GM19455 (cell line): Measurements from ENCODE around the gene SLC9A6.

Experiments
- ATAC-seq: cut with Tn5 transposase; IDR thresholded peaks from one replicate; pipeline ENCODE4 v1.9.1; 2021; ENCODE audit not compliant: unreplicated experiment

The SLC9A6 gene

DNA sequence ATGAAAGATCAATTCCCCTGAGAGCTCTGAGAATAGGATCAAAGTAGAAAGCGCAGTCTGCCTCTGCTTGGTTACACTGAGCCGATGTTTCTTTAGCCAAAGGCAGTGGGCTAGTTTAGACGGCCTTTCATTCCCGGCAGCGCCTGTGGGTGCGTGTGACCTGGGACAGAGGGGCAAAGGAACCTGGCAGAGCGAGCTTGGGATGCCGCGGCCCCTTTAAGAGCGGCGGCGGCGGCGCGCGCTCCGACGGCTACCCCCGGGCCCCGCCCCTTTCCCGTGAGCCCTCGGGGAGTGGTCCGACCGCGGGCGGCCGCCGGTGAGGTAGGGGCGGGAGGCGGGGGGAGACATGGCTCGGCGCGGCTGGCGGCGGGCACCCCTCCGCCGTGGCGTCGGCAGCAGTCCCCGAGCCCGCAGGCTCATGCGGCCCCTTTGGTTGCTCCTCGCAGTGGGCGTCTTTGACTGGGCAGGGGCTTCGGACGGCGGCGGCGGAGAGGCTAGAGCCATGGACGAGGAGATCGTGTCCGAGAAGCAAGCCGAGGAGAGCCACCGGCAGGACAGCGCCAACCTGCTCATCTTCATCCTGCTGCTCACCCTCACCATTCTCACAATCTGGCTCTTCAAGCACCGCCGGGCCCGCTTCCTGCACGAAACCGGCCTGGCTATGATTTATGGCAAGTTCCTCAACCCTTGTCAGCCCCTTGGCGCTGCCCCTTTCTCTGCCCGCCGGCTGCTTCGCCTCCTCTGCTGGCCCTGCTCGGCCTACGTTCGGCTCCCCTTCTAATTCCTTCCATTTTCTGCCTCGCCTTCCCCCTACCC lies at the start of gene SLC9A6:
SLC9A6 (plus strand) TSS at position 279 of the 816 bp plus-strand sequence; CDS start at position 503, 224 bp downstream.
- peak; percentile 90 for ATAC-seq

DNA sequence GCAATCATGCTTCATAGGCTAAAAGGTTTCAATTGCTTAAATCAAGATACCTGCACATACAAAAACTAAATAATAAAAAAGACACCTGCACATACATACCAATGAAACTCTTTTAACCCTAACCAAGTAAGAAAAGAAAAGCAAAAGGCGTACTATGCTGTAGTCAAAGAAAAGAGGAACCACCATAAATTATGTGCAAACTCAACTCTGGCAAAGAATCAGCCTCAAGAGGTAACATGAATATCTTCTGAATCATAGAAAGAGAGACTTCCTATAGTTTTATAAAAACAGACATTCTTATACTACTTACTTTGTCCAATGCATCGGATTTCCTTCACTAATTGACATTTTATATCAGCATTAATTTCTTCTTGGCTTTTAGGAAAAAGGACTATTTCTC lies 40.7 kb upstream of the SLC9A6 start:
- no peak for ATAC-seq

DNA sequence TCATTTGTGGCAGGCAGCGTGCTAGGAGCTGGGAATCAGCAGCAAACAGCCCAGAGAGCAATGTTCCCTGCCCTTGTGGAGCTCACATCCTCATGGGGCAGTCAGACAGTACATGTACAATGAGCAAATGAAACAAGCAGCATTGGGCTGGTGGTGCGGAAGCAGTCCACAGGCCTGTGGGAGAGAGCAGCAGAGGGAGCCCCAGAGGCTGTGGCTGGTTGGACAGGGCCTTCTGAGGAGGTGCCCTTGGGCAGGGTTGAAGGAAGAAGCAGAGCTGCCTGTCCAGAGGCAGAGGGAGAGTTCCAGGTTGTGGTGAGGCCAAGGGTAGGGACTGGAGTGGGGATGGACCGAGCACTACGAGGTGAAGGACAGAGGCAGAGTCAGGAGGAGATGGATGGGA lies 33.9 kb upstream of the SLC9A6 start:
- ATAC-seq = no peak

DNA sequence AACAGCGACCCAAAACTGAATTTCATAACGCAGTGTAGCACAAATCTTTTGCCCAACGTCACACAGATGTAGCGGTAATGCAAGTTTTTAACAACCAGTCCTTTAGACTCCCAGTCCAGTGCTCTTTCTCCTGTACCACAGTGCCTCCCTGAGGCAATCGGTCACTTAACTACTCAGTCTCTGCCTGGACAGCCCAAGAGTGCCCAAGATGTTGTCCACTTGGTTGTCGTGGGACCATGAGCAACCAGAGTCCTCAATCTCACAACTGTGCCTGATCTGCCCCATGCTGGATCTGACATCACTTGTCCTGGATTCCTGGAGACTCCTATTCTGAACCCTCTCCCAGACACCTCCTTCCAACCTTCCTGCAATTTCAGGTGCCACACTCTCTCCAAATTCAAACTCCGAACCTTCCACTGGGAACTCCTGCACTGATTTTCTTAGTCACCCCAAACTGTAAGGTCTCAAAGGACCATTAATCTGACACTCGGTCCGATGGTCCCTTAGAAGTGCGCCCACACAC lies 12.1 kb upstream of the SLC9A6 start:
- ATAC-seq = peak; percentile 49

DNA sequence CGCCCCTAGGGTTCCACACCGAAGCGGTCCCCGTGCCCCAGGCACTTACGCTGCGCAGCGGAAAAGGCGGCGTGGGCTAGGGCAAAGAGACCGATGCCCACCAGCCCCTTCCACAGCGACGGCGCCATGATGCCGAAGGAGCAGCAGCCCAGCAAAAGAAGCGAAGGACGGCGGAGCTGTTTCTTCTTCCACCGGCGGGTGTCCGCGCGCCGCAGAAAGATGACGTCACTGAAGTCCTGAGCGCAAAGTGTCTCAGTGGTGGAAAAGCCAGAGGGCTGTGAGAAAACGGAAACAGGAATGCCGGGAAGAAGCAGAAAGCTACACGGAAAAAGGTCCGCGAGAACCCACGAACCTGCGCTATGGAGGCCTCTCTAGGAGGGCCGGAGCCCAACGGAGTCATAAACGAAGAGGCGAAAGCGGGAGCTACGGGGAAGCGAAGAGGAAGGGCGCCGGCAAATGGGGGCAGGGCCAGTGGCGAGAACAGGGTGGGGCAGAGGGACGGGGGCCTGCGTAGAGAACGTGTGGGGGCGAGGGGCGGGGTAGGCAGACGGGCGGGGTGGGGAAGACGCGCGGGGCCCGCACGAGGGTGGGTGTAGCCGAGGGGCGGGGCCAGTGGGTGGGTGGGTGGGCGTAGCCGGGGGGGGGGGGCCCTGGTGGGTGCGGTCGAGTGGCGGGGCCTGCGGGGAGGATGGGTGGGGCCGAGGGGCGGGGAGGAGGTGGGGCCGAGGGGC lies 11.5 kb upstream of the SLC9A6 start, which contains the start of gene MMGT1:
MMGT1 (minus strand) TSS at position 441 of the 731 bp plus-strand sequence; CDS start at position 128, 313 bp downstream.
- peak; percentile 77 for ATAC-seq

DNA sequence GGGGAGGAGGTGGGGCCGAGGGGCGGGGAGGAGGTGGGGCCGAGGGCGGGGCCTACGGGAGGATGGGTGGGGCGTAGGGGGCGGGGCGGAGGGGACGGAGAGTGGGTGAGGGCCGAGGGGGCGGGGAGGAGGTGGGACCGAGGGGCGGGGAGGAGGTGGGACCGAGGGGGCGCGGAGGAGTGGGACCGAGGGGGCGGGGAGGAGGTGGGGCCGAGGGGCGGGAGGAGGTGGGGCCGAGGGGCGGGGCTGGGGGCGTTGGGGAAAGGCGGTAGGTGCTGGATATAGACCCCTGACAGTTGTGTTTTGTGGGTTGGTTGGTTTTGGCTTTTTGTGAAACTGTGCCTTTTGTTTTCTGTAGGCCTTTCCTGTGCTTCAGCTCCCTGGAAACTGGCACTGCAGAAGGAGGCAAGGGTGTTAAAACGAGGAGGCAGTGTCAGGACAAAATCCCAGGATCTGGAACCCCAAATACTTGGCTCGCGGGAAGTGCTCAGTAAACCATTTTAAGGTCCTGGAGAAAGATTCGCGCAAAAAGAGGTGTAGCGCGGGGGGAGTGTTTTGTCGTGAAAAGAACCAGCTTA lies 10.9 kb upstream of the SLC9A6 start:
- no peak for ATAC-seq

DNA sequence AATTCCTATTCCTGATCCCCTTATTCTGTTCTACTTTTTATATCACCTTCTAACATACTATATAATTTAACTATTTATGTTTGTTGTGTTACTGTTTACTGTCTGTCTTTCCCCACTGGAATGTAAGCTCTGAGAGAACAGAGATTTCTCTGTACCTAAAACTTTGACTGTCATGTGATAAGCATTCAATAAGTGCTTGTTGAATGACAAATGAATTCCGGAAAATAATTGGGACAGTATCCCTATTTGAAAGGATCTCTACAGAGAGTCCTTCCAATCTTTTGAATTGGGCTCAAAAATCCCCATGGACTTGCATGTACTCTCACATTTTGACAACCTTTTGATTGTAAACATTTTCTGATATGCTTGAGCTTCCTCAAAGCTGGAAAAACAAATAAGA lies 9.8 kb upstream of the SLC9A6 start:
- ATAC-seq = no peak

DNA sequence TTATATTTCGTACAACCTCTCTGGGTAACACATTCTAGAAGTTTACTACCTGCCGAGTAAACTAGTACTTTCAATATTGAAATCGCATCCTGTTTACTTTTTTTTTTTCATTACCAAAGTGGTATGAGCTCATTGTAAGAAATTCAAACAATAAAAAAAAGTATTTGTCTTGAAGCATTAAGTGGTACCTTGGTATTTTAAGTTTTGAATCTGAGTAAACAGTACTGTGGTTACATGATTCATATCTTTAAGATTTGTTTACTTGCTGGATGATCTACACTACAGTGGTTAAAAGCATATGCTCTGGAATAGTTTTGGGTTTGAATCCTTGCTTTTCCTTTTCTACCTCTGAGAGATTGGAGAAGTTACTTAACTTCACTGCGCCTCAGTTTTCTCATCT lies 7.6 kb upstream of the SLC9A6 start:
- ATAC-seq = no peak

DNA sequence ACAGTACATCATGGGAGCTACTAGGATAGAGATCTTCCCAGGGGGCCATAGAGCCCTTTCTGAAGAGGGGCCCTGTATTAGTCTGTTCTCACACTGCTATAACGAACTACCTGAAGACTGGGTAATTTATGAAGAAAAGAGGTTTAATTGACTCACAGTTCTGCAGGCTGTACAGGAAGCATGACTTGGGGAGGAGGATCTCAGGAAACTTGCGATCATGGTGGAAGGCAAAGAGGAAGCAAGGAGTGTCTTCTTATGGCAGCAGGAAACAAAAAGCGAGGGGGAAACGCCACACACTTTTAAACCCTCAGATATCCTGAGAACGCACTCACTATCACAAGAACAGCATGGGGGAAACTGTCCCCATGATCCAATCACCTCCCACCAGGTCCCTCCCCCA lies 4.2 kb upstream of the SLC9A6 start:
- no peak for ATAC-seq

DNA sequence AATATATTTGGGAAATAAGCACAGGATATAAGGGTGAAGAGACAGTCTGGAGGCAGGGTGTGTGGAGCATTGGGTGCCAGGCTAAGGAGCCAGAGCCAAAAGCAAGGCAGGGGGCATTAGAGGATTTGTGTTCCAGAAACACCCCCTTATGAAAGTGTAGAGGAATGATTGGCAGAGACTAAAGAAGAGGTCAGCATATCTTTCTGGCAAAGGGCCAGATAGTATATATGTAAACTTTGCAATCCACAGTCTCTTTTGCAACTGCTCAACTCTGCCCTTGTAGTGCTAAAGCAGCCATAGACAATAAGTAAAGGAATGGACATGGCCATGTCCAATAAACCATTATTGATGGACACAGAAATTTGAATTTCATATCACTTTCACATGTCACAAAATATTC lies 3.6 kb upstream of the SLC9A6 start:
- no peak for ATAC-seq

DNA sequence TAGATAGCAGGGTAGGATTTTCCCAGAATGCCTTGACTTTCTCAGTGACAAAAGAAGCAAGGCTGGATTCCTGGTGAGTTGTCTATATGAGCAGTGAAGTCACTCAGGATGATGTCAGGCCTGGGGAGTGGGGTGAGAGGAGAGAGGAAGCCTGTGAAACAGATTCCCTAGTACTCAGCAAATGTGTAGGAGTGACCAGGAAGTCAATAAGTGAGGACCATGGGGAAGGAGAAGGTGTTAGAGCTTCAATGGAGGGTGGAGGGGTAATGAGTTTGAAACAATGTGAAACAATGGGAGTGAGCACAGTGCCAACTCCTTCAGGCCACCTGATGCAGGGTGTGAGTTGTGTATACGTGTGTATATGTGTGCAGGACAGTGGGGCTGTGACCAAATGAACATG lies 2.4 kb upstream of the SLC9A6 start:
- ATAC-seq = no peak

DNA sequence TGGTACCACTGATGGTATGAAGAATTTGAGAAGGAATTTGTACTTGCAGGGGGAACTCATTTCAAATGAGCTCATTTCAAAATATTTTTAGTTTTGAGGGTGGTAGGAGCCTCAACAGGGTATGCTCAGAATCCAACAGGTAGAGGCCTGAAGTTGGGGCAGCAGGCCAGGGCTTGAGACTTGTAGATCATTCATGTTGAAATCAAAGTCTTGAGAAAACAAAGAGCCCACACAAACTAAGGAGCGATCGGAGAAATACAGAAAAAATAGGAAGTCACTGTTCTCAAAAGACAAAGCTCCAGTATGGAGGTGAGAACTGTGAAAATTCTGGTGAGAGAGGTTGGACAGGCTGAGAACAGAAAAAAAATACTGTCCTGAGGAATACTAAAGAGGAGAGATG lies 979 bp upstream of the SLC9A6 start:
- ATAC-seq = no peak

DNA sequence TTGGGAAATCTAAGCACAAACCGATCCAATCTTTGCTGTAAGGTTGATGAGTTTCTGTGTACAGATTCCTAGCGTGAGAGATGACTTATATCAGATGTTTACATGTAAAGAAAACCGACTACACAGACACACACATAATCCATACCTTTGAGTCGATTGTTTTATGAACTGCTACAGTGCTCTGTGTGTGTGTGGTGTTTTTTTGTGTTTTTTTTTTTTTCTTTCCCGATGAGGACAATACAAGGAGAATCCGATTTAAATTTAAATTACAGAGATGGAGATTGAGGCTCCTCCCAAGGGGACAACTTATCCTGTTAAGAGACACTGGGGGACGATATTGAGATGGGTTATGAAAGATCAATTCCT lies 461 bp upstream of the SLC9A6 start:
- ATAC-seq = peak; percentile 23

DNA sequence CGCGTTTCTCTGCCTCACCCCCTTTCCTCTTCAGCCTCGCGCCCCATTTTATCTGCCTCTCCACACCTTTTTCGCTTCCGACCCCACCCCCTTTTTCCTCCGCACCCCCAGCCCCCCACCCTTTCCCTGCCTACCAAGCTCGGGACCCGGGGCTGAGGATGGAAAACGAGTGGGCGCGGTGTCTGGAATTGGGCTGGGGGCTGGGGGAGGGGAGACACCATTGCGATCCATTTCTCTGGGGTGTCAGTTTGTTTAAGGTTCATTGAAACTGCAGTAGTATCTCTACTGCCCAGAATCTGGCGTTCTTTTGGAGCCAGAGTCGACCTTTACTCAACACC lies 707 bp downstream of the SLC9A6 start:
- ATAC-seq = no peak

DNA sequence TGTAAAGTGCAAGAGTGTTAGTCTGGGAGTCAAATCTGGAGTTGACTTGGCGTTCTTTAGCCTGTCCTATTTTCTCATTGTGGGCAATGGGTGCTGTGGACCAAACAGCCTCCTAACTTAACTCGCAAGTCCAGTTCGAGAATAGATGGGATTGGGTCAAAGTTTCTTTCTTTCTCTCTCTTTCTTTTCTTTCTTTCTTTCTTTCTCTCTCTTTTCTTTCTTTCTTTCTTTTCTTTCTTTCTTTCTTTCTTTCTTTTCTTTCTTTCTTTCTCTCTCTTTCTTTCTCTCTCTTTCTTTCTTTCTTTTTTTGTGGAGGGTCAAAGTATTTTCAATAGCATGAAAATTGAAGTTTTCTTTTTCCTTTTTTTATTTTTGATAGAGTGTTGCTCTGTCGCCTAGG lies 3.0 kb downstream of the SLC9A6 start:
- no peak for ATAC-seq

DNA sequence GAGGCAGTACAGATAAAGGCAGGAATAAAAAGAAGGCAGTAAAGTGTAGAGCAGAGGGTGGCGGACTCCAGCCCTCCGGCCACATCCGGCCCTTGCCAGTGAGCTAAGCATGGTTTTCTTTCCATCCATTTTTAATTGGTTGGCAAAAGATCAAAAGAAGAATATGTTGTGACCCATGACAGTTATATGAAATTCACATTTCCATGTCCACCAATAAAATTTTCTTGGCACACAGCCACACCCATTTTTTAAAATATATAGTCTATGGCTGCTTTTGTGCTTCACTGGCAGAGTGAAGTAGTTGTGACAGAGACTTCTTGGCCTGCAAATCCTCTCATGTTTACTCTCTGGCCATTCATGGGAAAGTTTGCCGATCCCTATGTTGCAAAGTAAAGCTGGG lies 29.8 kb downstream of the SLC9A6 start:
- no peak for ATAC-seq

DNA sequence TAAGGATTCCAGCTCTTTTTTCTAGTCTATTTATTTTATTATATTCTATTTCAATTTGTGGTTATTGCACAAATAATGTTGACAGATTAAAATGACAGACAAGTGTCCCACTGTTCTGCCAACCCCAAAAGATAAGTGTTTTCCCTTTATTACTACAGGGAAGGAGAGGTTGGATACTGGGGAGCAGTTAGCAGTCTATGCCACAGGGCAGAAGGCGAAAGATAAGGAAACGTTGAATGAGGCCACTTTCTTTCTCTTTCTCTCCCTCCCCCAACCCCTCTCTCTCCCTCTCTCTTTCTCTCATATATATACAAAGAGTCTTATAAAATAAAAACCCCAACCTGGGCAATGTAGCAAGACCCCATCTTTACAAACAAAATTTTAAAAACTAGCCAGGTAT lies 31.6 kb downstream of the SLC9A6 start:
- no peak for ATAC-seq

DNA sequence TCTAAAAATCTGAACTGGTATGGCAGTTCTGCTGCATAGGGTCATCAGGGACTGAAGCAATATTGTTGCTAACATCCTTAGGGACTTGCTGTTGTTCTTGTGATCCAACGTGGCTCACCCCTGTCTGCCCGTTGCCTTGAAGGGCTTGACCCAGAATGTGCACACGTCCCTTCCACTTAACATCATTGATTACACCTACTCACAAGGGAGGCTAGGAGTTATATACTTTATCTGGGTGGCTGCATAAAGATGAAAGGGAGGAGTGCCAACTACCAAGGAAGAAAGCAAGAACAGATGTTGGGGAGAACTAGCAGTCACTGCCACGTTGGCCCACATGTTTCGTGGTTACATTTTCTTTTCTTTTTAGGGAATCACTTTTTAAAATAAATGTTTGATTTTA lies 34.0 kb downstream of the SLC9A6 start:
- ATAC-seq = no peak

DNA sequence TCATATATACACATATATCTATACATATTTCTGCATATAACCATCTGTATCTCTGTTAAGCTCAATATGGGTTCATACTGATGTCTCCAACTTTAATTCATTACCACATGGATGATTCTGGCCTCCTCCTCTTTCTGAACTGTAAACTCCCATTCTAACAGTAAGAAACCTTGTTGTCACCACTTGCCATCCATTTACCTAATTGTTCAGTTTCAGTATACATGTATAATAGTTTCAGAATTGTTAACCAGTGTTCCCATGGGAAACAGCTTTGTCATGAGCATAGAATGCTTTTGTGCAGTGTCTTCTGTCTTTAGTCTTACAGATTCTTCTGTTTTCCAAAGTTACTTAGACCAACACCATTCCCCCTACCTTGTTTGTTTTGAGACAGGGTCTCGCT lies 35.9 kb downstream of the SLC9A6 start:
- ATAC-seq = no peak

DNA sequence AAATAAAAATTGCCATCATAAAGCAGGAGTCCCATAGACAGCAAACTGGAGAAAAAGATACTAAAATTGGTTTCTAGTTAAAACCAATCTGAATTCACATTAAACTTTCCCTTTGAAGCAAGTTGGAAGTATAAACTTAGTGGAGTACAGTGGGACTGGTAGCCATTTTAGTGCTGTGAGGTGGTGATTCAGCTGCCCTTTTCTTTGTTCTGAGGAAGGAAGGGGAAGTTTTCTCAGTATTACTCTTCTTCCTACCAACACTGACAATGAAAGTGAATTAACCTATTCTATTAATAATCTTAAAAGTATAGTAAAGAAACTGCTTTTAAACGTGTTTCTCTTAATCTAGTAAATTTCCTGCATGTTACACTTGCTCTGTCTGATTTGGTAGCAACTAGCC lies 36.7 kb downstream of the SLC9A6 start:
- no peak for ATAC-seq

DNA sequence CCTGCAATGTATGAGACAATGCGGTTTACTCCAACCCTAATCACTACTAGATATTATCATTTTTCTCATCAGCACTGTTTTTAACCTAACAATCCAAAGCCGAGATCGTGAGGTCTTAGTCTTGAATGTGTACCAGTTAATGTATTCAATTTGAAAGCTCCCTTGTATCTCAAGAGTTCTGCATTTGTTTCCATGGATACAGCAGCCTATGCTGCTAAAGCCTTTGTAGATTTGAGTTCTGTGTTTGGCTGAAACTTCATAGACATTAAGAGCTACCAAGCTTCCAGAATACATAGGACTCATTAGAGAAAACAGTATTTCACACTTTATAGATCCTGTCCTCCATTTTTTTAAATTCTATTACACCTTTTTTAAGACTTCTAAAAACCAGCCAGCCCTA lies 39.9 kb downstream of the SLC9A6 start:
- ATAC-seq = no peak

DNA sequence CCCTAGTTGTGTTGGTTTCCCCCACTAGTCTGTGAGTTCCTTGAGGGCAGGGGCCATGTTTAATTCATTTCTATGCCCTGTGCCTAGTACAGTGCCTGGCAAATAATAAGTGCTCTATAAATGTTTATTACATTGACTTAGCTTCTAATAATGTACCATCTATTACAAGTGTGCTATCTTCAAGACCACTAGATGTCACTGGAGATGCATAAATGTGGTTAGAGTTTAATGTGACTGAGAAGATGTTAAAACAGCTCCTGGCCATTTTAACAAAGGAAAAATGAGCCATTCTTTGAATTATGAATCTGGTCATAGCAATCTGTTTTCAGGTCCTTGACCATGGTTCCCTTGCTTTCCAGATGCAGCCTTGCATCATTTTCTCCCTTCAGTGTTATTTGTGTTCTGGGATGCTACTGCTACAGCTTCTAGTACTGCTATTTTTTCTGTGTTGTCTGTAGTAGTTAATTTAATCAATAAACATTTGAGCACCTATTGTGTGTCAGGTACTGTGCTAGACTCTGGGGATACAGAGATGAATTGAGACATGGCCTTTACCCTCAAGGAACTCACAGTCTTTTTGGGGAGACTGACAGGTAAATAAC lies 43.2 kb downstream of the SLC9A6 start:
- ATAC-seq = peak; percentile 63
